CD14-positive monocyte (primary cell): ENCODE data around the gene NTPCR. TPM values are rescaled to one million over a fixed set of nuclear protein-coding genes. Genes with fewer than 3 reads are reported as not detected.

Source experiments
- DNase-seq, 3 donors: peaks; one replicate each; pipeline ENCODE4 v3.0.0-alpha.2; 2011 to 2022
- H2AFZ ChIP-seq: 2 replicates; pipeline ENCODE4 v1.6.0; 2012; ENCODE audit warnings: mild to moderate bottlenecking, low read depth, low read length, inconsistent platforms; ENCODE audit not compliant: insufficient read depth, poor library complexity, severe bottlenecking
- H3K27ac ChIP-seq, 2 donors: 1 replicate in 1 of 2; 2 replicates in 1 of 2; pipeline ENCODE4 v1.5.1; 2012 to 2013; ENCODE audit warnings: low read length in 2 of 2, control low read depth in 1 of 2, inconsistent platforms in 1 of 2, low read depth in 1 of 2, mild to moderate bottlenecking in 1 of 2
- H3K27me3 ChIP-seq, 2 donors: one replicate each; pipeline versions ENCODE4 v1.6.0 to v1.6.1; 2011 to 2013; ENCODE audit warnings: low read length in 2 of 2; ENCODE audit not compliant: control insufficient read depth in 2 of 2, insufficient read depth in 2 of 2
- H3K36me3 ChIP-seq, 2 donors: replicated peaks in 1 of 2; 1 replicate in 1 of 2; 2 replicates in 1 of 2; pipeline versions ENCODE4 v1.5.1 to v1.6.1; 2012 to 2013; ENCODE audit warnings: low read length in 2 of 2, control low read depth in 1 of 2, inconsistent platforms in 1 of 2, mild to moderate bottlenecking in 1 of 2; ENCODE audit not compliant: insufficient read depth in 2 of 2, control insufficient read depth in 1 of 2
- H3K4me1 ChIP-seq, 2 donors: 1 replicate in 1 of 2; 2 replicates in 1 of 2; pipeline versions ENCODE4 v1.5.1 to v1.6.1; 2012 to 2013; ENCODE audit warnings: low read length in 2 of 2, control low read depth in 1 of 2, inconsistent platforms in 1 of 2, mild to moderate bottlenecking in 1 of 2, moderate library complexity in 1 of 2; ENCODE audit not compliant: insufficient read depth in 2 of 2, control insufficient read depth in 1 of 2
- H3K4me2 ChIP-seq: replicated peaks from 2 replicates; pipeline ENCODE3; 2012; ENCODE audit warnings: low read length, moderate library complexity, mild to moderate bottlenecking; ENCODE audit not compliant: poor library complexity, severe bottlenecking; ENCODE audit errors: extremely low read depth
- H3K4me3 ChIP-seq, 3 experiments: fragments of 200-600 bp in 1 of 3; sonication (generic) in 1 of 3; replicated peaks in 1 of 3; 1 replicate in 2 of 3; 2 replicates in 1 of 3; pipeline ENCODE4 v1.5.1; 2011 to 2013; ENCODE audit warnings: low read length in 3 of 3, mild to moderate bottlenecking in 3 of 3, control low read depth in 2 of 3, low read depth in 2 of 3, inconsistent platforms in 1 of 3, moderate library complexity in 1 of 3
- H3K79me2 ChIP-seq: 2 replicates; pipeline ENCODE4 v1.6.0; 2012; ENCODE audit warnings: mild to moderate bottlenecking, control low read depth, inconsistent platforms, low read length, moderate library complexity; ENCODE audit not compliant: insufficient read depth
- H3K9ac ChIP-seq: 2 replicates; pipeline ENCODE4 v1.6.0; 2017; ENCODE audit warnings: low read length, mild to moderate bottlenecking; ENCODE audit not compliant: insufficient read depth, poor library complexity, severe bottlenecking
- H3K9me3 ChIP-seq, 2 donors: replicated peaks in 1 of 2; 1 replicate in 1 of 2; 2 replicates in 1 of 2; pipeline versions ENCODE4 v1.5.1 to v1.6.1; 2012 to 2013; ENCODE audit warnings: low read length in 2 of 2, control low read depth in 1 of 2; ENCODE audit not compliant: control insufficient read depth in 1 of 2, insufficient read depth in 1 of 2
- H4K20me1 ChIP-seq: 2 replicates; pipeline ENCODE4 v1.6.0; 2012; ENCODE audit warnings: mild to moderate bottlenecking, low read length, control low read depth, moderate library complexity; ENCODE audit not compliant: insufficient read depth
- H3K27ac Mint-ChIP-seq, 7 donors: one replicate each; pipeline ENCODE4 v1.8.0; 2020; ENCODE audit warnings: mild to moderate bottlenecking in 7 of 7, mixed read lengths in 7 of 7, moderate library complexity in 6 of 7, inconsistent platforms in 2 of 7
- H3K27me3 Mint-ChIP-seq, 3 donors: one replicate each; pipeline ENCODE4 v1.8.0; 2021 to 2022; ENCODE audit warnings: low read depth in 3 of 3, mild to moderate bottlenecking in 3 of 3, mixed read lengths in 3 of 3, moderate library complexity in 3 of 3, inconsistent platforms in 1 of 3
- H3K36me3 Mint-ChIP-seq, 2 donors: one replicate each; pipeline ENCODE4 v1.8.0; 2020; ENCODE audit warnings: mixed read lengths in 2 of 2, inconsistent platforms in 1 of 2, mild to moderate bottlenecking in 1 of 2
- H3K4me1 Mint-ChIP-seq: one replicate; pipeline ENCODE4 v1.8.0; 2020; ENCODE audit warnings: mild to moderate bottlenecking, mixed read lengths
- H3K4me3 Mint-ChIP-seq, 2 donors: one replicate each; pipeline ENCODE4 v1.8.0; 2020; ENCODE audit warnings: mild to moderate bottlenecking in 2 of 2, mixed read lengths in 2 of 2, moderate library complexity in 1 of 2
- H3K9me3 Mint-ChIP-seq, 7 donors: one replicate each; pipeline ENCODE4 v1.8.0; 2020 to 2022; ENCODE audit warnings: mixed read lengths in 7 of 7, mild to moderate bottlenecking in 6 of 7, moderate library complexity in 6 of 7, inconsistent platforms in 2 of 7
- CTCF ChIP-seq: fragments of 200-600 bp; IDR thresholded peaks from one replicate; pipeline ENCODE4 v1.8.0; 2022; ENCODE audit warnings: antibody characterized with exemption, mild to moderate bottlenecking
- WGBS: methylation state at CpG from one replicate; pipeline ENCODE4 v1.1.5; 2013; ENCODE audit warnings: missing lambda C conversion rate; ENCODE audit not compliant: insufficient coverage; 5-methylcytosine and 5-hydroxymethylcytosine counted together
- intact Hi-C, 2 donors: fragments of 100-400 bp; cut with micrococcal nuclease; formaldehyde crosslinking; loops; one replicate each; pipeline versions ENCODE4 v1.15.0 to v1.15.1; 2023
- polyA plus RNA-seq, 3 donors: library from polyadenylated mRNA; depleted of rRNA in 1 of 3; unstranded in 2 of 3; stranded (reverse) in 1 of 3; fragments of 300-500 nt in 2 of 3; fragments of >200 nt in 1 of 3; fragmentation: Illumina TruSeq in 2 of 3; gene quantifications; 1 replicate in 2 of 3; 2 replicates in 1 of 3; pipeline ENCODE4 v1.2.3, GENCODE V29; 2012 to 2021

Gene NTPCR
- polyA plus RNA-seq, 3 donors, result 8.6 to 42.0 (median 31.7) TPM

- WGBS, result 97% methylated on average over 3 of the region's 15 CpGs
- TF ChIP-seq CTCF, result no peak
- Histone ChIP-seq H3K4me2 (no peak overlapping the region), H4K20me1 (no peaks in the 10 kb centered on the region), H3K27me3 (no peaks in the 10 kb centered on the region), H3K4me3 (no peak overlapping the region), H3K79me2 (no peaks in the 10 kb centered on the region), H2AFZ (no peak overlapping the region), H3K4me1 (no peaks in the 10 kb centered on the region), H3K27ac (no peak overlapping the region), H3K9ac (no peak overlapping the region), H3K9me3 (peaks cover 0 to 8% of the 10 kb centered on the region in 2 donors), H3K36me3 (peaks cover 4 to 38% of the 10 kb centered on the region in 2 donors)
- Mint-ChIP-seq H3K27me3 (peaks cover 0 to 1% (median 0%) of the 10 kb centered on the region in 3 donors), H3K27ac (no peak overlapping the region), H3K4me1 (no peaks in the 10 kb centered on the region), H3K36me3 (peaks cover 47 to 64% of the 10 kb centered on the region in 2 donors), H3K4me3 (no peak overlapping the region), H3K9me3 (peaks cover 3 to 20% (median 13%) of the 10 kb centered on the region in 7 donors)
- no peak for DNase-seq
- intact Hi-C loops, result no loop called here
Measured at GRCh38 chr1:232998138-232998537, 47.7 kb downstream of the NTPCR start.

- peaks cover 3 to 15% (median 8%) of the 10 kb centered on the region in 7 donors for H3K9me3 Mint-ChIP-seq
- no peak overlapping the region for H3K4me3 Mint-ChIP-seq
- H3K27ac Mint-ChIP-seq, result no peak overlapping the region
- H3K27me3 Mint-ChIP-seq, result peaks cover 0 to 1% (median 0%) of the 10 kb centered on the region in 3 donors
- no peak for TF ChIP-seq CTCF
- intact Hi-C loops, result no loop called here
- H2AFZ ChIP-seq, result no peak overlapping the region
- no peaks in the 10 kb centered on the region for H3K79me2 ChIP-seq
- H3K9ac ChIP-seq, result no peak overlapping the region
- no peaks in the 10 kb centered on the region for H3K4me1 ChIP-seq
- no peak overlapping the region for H3K4me2 ChIP-seq
- H3K9me3 ChIP-seq, result peaks cover 0 to 6% of the 10 kb centered on the region in 2 donors
- DNase-seq, result no peak
- H3K4me3 ChIP-seq, result no peak overlapping the region
- H3K36me3 Mint-ChIP-seq, result peaks cover 43 to 59% of the 10 kb centered on the region in 2 donors
- no peak overlapping the region for H3K27ac ChIP-seq
- WGBS, result no CpG with 5 or more reads among the region's 3 CpGs
- H3K27me3 ChIP-seq, result no peaks in the 10 kb centered on the region
- H3K36me3 ChIP-seq, result peaks cover 4 to 38% of the 10 kb centered on the region in 2 donors
- H4K20me1 ChIP-seq, result no peaks in the 10 kb centered on the region
- no peaks in the 10 kb centered on the region for H3K4me1 Mint-ChIP-seq
Measured at GRCh38 chr1:232998646-232999045, 48.2 kb downstream of the NTPCR start.
